ENCODE results near the gene EMX2.

Gene EMX2

DNA sequence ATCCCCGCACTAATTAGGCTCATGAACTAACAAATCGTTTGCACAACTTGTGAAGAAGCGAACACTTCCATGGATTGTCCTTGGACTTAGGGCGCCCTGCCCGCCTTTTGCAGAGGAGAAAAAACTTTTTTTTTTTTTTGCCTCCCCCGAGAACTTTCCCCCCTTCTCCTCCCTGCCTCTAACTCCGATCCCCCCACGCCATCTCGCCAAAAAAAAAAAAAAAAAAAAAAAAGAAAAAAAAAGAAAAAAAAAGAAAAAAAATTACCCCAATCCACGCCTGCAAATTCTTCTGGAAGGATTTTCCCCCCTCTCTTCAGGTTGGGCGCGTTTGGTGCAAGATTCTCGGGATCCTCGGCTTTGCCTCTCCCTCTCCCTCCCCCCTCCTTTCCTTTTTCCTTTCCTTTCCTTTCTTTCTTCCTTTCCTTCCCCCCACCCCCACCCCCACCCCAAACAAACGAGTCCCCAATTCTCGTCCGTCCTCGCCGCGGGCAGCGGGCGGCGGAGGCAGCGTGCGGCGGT lies at the start of gene EMX2:
Gene EMX2 (plus strand): TSS at position 41 of the 519 bp plus-strand sequence. CDS start 522 bp downstream, outside the sequence.
- Histone ChIP-seq H3K27ac (ENCODE audit: low read length) (no peak within 1 kb of the TSS), H3K4me1 (ENCODE audit: control insufficient read depth, insufficient read depth, low read length) (peaks cover 10% of the 10 kb centered on the region), H3K36me3 (ENCODE audit: control insufficient read depth, insufficient read depth, low read length) (no peaks in the 10 kb centered on the region), H3K9me3 (ENCODE audit: control insufficient read depth, insufficient read depth, low read length) (no peaks in the 10 kb centered on the region), H3K27me3 (ENCODE audit: control insufficient read depth, insufficient read depth, low read length) (peaks cover 91% of the 10 kb centered on the region), H3K4me3 (ENCODE audit: low read length) (peak within 1 kb of the TSS; percentile 31; the same call in 1 of the 2 replicates)
- WGBS (ENCODE audit: insufficient coverage, insufficient read length): no CpG with 5 or more reads among the region's 26 CpGs
- no peak for DNase-seq (ENCODE audit: low read depth, low spot score)

DNA sequence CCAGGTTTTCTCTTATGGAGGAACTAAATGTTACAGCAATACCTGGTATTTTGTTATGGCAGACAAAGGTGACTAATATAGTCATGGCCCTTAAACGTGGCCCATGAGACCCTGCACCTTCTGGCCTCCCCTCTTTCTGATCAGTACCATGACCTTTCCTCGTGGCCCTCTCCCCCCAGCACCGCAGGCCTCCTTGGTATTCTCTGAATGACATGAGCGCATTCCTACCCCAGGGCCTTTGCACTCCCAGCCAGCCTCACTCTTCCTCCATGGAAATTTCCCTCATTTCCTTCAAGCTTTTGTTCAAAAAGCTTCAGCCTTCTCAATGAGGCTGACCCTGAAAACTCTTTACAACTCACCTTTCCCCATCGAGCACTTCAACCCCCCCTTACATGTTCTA lies 46.5 kb upstream of the EMX2 start:
- H3K27ac ChIP-seq (ENCODE audit: low read length): no peak overlapping the region
- no CpG with 5 or more reads among the region's 5 CpGs for WGBS (ENCODE audit: insufficient coverage, insufficient read length)
- H3K4me3 ChIP-seq (ENCODE audit: low read length): no peak overlapping the region
- no peaks in the 10 kb centered on the region for H3K36me3 ChIP-seq (ENCODE audit: control insufficient read depth, insufficient read depth, low read length)
- no peak for DNase-seq (ENCODE audit: low read depth, low spot score)
- H3K9me3 ChIP-seq (ENCODE audit: control insufficient read depth, insufficient read depth, low read length): no peaks in the 10 kb centered on the region
- no peaks in the 10 kb centered on the region for H3K27me3 ChIP-seq (ENCODE audit: control insufficient read depth, insufficient read depth, low read length)
- H3K4me1 ChIP-seq (ENCODE audit: control insufficient read depth, insufficient read depth, low read length): no peaks in the 10 kb centered on the region

DNA sequence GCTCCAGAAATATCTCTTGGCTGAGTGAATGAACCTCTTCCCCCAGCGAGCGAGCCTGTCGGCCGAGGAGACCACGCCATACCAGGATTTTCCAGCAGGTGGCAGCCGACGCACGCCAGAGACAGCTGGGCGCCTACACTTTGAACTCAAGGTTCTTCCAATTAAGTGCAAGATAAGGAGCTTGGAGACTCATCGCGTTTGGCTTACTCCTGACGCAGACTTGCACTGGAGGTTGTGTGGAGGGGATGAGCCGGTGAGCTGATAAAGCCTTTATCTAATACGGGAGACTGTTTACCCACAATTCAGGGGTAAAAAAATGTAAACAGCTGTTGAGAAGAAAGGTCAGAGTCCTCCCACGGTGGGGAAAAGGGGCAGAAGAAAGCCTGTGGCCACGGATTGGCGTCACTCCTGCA lies 45.9 kb upstream of the EMX2 start:
- no peaks in the 10 kb centered on the region for H3K27me3 ChIP-seq (ENCODE audit: control insufficient read depth, insufficient read depth, low read length)
- no peak overlapping the region for H3K4me3 ChIP-seq (ENCODE audit: low read length)
- no peaks in the 10 kb centered on the region for H3K36me3 ChIP-seq (ENCODE audit: control insufficient read depth, insufficient read depth, low read length)
- WGBS (ENCODE audit: insufficient coverage, insufficient read length): no CpG with 5 or more reads among the region's 17 CpGs
- H3K4me1 ChIP-seq (ENCODE audit: control insufficient read depth, insufficient read depth, low read length): no peaks in the 10 kb centered on the region
- peak; percentile 60 for DNase-seq (ENCODE audit: low read depth, low spot score)
- no peak overlapping the region for H3K27ac ChIP-seq (ENCODE audit: low read length)
- no peaks in the 10 kb centered on the region for H3K9me3 ChIP-seq (ENCODE audit: control insufficient read depth, insufficient read depth, low read length)

DNA sequence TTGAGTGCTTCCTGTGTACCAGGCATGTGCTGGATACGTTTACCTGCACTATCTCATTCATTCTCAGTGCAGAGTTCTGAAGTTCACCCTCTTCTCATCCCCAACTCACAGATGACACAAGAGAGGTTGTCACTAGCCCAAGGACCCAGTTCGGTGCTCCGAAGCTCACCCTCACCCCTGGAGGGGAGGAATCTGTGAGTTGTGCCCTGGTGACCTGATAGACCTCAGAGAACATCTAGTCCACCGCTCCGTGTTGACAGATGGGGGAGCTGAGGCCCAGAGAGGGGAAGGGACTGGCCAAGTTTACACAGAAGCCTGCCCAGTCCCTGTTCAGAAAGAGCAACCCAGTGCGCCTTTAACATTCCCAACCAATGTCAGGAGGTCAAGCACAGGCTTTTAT lies 44.8 kb upstream of the EMX2 start:
- Histone ChIP-seq H3K36me3 (ENCODE audit: control insufficient read depth, insufficient read depth, low read length) (no peaks in the 10 kb centered on the region), H3K27me3 (ENCODE audit: control insufficient read depth, insufficient read depth, low read length) (no peaks in the 10 kb centered on the region; the same call in 1 of the 2 replicates), H3K9me3 (ENCODE audit: control insufficient read depth, insufficient read depth, low read length) (no peaks in the 10 kb centered on the region), H3K4me1 (ENCODE audit: control insufficient read depth, insufficient read depth, low read length) (no peaks in the 10 kb centered on the region), H3K4me3 (ENCODE audit: low read length) (no peak overlapping the region), H3K27ac (ENCODE audit: low read length) (no peak overlapping the region)
- no peak for DNase-seq (ENCODE audit: low read depth, low spot score)
- no CpG with 5 or more reads among the region's 6 CpGs for WGBS (ENCODE audit: insufficient coverage, insufficient read length)

DNA sequence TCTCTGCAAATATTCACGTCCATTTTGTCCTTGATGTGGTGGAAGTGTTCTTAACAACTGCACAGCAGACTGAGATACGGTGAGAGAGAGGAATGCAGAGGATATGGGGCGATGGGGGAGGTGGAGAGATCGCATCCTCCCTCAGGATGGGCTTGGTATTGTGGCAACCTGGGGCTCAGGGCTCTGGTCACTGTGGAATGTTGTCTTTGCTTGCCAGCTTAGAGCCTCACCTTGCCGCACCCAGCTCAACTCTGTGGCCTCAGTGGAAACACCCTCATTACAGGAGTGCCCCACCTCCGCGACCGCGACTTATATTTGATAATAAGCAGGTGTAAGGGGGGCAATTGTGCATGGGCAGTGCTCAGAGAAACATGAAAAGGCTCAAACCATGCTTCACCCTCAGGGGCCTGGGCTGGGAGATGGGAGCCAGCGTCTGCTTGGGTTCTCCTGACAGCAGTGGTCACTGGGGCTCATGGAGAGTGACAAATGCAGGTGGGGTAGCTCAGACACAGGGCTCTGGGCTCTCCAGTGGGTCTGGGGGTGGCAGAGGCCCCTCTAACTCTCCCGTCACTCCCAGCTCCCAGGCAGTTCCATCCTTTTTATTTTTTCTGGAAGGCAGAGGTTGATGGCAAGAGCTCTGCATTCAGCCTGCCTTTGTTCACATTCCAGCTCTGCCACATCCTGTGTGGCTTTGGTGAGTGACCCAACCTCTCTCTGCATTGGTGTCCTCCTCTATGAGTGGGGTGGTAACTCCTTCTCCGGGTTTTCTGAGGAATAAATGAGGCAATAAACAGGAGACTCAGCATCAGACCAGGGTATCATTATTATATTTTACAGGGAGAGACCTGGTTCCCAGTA lies 43.1 kb upstream of the EMX2 start:
- Histone ChIP-seq H3K36me3 (ENCODE audit: control insufficient read depth, insufficient read depth, low read length) (no peaks in the 10 kb centered on the region), H3K4me1 (ENCODE audit: control insufficient read depth, insufficient read depth, low read length) (no peaks in the 10 kb centered on the region), H3K4me3 (ENCODE audit: low read length) (no peak overlapping the region), H3K9me3 (ENCODE audit: control insufficient read depth, insufficient read depth, low read length) (no peaks in the 10 kb centered on the region), H3K27ac (ENCODE audit: low read length) (no peak overlapping the region), H3K27me3 (ENCODE audit: control insufficient read depth, insufficient read depth, low read length) (no peaks in the 10 kb centered on the region; the same call in 1 of the 2 replicates)
- WGBS (ENCODE audit: insufficient coverage, insufficient read length): no CpG with 5 or more reads among the region's 12 CpGs
- no peak for DNase-seq (ENCODE audit: low read depth, low spot score)

DNA sequence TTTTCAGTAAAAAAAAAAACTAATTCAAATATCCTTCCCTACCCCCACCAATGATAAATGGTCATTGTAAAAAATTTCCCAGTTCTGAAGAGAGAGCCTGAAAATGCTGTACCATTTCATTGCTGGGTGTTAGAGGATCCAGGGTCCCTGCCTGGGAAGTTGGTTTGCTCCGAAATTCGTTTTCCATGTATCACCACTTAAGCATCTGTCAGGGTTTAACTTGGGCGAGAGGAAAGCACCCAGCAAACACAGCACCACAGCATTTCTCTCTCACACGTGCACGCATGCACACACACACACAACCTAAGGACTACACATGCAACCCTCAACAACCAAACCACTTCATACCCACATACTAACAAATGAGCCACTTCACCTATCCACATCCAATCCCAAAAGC lies 42.1 kb upstream of the EMX2 start:
- no CpG with 5 or more reads among the region's 5 CpGs for WGBS (ENCODE audit: insufficient coverage, insufficient read length)
- DNase-seq (ENCODE audit: low read depth, low spot score): no peak
- Histone ChIP-seq H3K27me3 (ENCODE audit: control insufficient read depth, insufficient read depth, low read length) (no peaks in the 10 kb centered on the region; the same call in 1 of the 2 replicates), H3K27ac (ENCODE audit: low read length) (no peak overlapping the region), H3K4me1 (ENCODE audit: control insufficient read depth, insufficient read depth, low read length) (no peaks in the 10 kb centered on the region), H3K36me3 (ENCODE audit: control insufficient read depth, insufficient read depth, low read length) (no peaks in the 10 kb centered on the region), H3K9me3 (ENCODE audit: control insufficient read depth, insufficient read depth, low read length) (no peaks in the 10 kb centered on the region), H3K4me3 (ENCODE audit: low read length) (no peak overlapping the region)

DNA sequence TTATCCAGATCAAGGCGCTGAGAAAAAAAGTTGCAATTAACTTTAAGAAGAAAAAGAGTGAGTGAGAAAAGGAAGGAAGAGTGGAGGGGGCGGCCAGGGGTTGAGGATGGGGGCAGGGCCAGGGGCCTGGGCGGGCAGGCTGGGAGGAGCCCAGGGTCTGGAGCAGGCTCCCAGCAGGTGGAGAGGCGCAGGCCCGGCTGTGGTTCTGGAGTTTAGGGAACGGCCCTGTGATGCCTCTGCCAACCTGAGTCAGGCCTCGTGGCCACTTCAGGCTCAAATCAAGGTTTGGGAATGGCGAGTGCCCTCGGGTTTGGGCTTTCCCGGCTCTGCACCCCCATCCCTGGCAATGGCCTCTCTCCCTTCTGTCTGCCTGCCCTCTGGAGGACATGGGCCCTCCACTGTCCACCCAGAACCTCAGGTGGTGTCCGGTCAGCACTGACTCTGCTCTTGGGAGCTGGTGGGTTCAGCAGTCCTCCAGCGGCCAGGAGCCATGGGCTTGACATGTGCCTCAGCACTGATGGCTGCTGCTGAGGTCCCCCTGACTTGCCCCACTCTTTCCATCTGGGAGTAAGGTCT lies 41.0 kb upstream of the EMX2 start:
- no peaks in the 10 kb centered on the region for H3K9me3 ChIP-seq (ENCODE audit: control insufficient read depth, insufficient read depth, low read length)
- H3K4me3 ChIP-seq (ENCODE audit: low read length): no peak overlapping the region
- no CpG with 5 or more reads among the region's 12 CpGs for WGBS (ENCODE audit: insufficient coverage, insufficient read length)
- no peaks in the 10 kb centered on the region; the same call in 1 of the 2 replicates for H3K27me3 ChIP-seq (ENCODE audit: control insufficient read depth, insufficient read depth, low read length)
- H3K4me1 ChIP-seq (ENCODE audit: control insufficient read depth, insufficient read depth, low read length): no peaks in the 10 kb centered on the region
- H3K27ac ChIP-seq (ENCODE audit: low read length): no peak overlapping the region
- no peaks in the 10 kb centered on the region for H3K36me3 ChIP-seq (ENCODE audit: control insufficient read depth, insufficient read depth, low read length)
- DNase-seq (ENCODE audit: low read depth, low spot score): no peak

DNA sequence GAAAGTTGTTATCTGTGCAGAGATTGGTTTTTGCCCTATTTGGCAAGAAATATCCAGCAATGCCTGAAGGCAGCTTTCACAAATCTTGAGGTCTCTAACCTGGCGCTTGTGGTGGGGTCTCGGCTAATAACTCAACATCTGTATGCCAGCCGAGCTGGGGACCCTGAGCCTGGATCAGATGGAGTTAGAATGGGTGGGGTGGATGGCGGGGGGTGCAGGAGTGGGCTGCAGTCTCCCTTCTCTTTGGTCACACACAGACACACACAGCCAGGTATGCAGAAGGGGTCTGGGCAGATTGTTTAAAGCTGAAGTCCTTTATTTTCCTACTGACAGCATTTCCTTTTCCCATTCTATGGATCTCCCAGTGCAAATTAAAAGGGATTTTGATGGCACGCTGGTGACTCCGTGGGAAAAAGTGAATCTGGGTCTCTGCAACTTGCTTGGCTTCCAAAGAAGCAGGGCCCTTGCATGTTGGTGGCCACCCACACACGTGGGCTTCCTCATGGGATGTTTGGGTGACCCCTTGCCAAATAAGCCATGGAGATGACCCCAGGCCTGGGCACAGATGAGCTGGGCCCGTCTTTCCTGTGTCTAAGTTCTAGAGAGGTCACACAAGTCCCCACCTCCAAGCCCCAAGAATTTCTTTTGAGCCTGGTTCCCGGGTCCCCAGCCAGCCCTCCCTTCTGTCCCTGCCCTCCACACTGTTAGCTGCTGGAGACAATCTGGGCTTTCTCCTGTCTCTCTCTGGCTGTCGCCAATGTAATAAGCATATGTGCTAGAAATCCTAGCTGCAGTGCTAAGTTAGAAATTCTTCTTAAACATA lies 39.9 kb upstream of the EMX2 start:
- Histone ChIP-seq H3K4me1 (ENCODE audit: control insufficient read depth, insufficient read depth, low read length) (no peaks in the 10 kb centered on the region), H3K4me3 (ENCODE audit: low read length) (no peak overlapping the region), H3K27me3 (ENCODE audit: control insufficient read depth, insufficient read depth, low read length) (no peaks in the 10 kb centered on the region; the same call in 1 of the 2 replicates), H3K36me3 (ENCODE audit: control insufficient read depth, insufficient read depth, low read length) (no peaks in the 10 kb centered on the region), H3K9me3 (ENCODE audit: control insufficient read depth, insufficient read depth, low read length) (no peaks in the 10 kb centered on the region), H3K27ac (ENCODE audit: low read length) (no peak overlapping the region)
- no CpG with 5 or more reads among the region's 10 CpGs for WGBS (ENCODE audit: insufficient coverage, insufficient read length)
- no peak for DNase-seq (ENCODE audit: low read depth, low spot score)

DNA sequence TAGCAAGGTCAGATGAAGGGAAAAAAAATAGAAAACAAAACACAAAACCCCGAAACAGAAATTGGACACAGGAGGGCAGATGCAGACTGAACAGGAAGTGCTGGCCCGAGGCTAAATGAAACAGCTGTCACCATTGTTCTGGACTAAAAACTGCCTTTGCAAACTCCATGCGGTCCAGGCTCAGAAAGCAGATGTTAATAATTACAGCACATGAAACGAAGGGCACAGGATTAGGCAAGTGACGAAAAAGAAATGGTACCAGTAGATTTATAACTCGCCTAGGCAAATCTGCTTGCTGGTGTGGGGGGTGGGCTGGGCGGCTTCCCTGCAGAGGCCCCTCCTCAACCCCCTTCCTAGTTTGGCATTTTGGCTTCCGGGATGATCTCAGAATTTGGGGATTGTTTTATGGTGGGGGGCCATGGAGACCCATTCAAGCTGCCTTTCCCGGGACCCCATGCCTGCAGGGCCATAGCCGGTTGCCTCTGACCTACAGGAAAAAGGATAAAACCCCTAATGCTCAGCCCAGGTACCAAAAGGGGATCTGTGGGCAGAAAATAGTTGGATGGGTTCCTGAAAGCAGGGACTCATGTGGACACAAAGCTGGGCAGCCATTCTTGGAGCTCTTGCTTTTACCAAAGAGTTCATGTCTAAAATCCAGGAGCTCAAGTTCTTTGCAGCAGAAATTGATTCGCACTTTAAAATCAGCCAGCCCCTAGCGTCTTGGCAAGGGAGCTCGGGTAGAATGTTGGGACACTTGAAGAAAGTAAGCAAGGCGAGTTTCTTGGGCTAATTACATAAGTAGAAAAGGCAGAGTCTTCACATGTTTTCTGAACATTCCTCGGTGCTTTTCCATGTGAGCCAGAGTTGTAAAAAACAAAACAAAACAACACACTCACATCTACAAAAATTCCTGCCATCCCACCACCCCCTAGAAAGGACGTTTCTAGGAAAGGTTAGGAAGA lies 39.0 kb upstream of the EMX2 start:
- H3K27ac ChIP-seq (ENCODE audit: low read length): no peak overlapping the region
- no CpG with 5 or more reads among the region's 16 CpGs for whole genome bisulfite sequencing (ENCODE audit: insufficient coverage, insufficient read length)
- H3K27me3 ChIP-seq (ENCODE audit: control insufficient read depth, insufficient read depth, low read length): no peaks in the 10 kb centered on the region; the same call in 1 of the 2 replicates
- no peaks in the 10 kb centered on the region for H3K36me3 ChIP-seq (ENCODE audit: control insufficient read depth, insufficient read depth, low read length)
- no peak for DNase-seq (ENCODE audit: low read depth, low spot score)
- no peaks in the 10 kb centered on the region for H3K4me1 ChIP-seq (ENCODE audit: control insufficient read depth, insufficient read depth, low read length)
- H3K9me3 ChIP-seq (ENCODE audit: control insufficient read depth, insufficient read depth, low read length): no peaks in the 10 kb centered on the region
- no peak overlapping the region for H3K4me3 ChIP-seq (ENCODE audit: low read length)
